Endothelial cell of umbilical vein (primary cell): ENCODE measurements around the gene ARMH3. TPM values are rescaled to one million over a fixed set of nuclear protein-coding genes. Genes with fewer than 3 reads are reported as not detected.

Experiments
- BruUV-seq: library from RNA; stranded (reverse); fragments of 400-500 nt; replicated peaks from 2 replicates; lab custom pipeline; 2021; lab: Mats Ljungman, UMichigan
- CTCF ChIA-PET: fragments of 300-600, 350-600 bp; sonication (Branson Sonifier 250); formaldehyde crosslinking; loops from one replicate; lab custom pipeline; 2021; ENCODE audit warnings: antibody characterized with exemption, inconsistent platforms; lab: Charles Lee
- POLR2A ChIA-PET: fragments of 300-600, 350-600 bp; sonication (Branson Sonifier 250); formaldehyde crosslinking; loops from one replicate; lab custom pipeline; 2021; ENCODE audit warnings: antibody characterized with exemption, inconsistent platforms; lab: Charles Lee
- DNase-seq: peaks from one replicate; pipeline ENCODE4 v3.0.0-alpha.2; 2011; ENCODE audit warnings: low read depth, low spot score
- FAIRE-seq: peaks from 2 replicates; lab custom pipeline; 2011; peaks lifted over from hg19 to GRCh38; lab: Jason Lieb, UNC
- H2AFZ ChIP-seq: 2 replicates; pipeline ENCODE4 v1.6.0; 2012; ENCODE audit warnings: low read depth, low read length, control low read depth, inconsistent platforms
- H3K27ac ChIP-seq: 2 replicates; pipeline ENCODE4 v1.5.1; 2011; ENCODE audit warnings: low read depth, mild to moderate bottlenecking, control low read depth, low read length, moderate library complexity; ENCODE audit not compliant: insufficient read depth
- H3K27me3 ChIP-seq, 2 experiments: 2 replicates each; pipeline versions ENCODE4 v1.6.0 to v1.6.1; 2011; ENCODE audit warnings: low read length in 2 of 2, mixed read lengths in 1 of 2; ENCODE audit not compliant: control insufficient read depth in 2 of 2, insufficient read depth in 2 of 2
- H3K36me3 ChIP-seq, 2 experiments: 2 replicates in 1 of 2; 3 replicates in 1 of 2; pipeline ENCODE4 v1.5.1; 2011; ENCODE audit warnings: low read length in 2 of 2, mild to moderate bottlenecking in 1 of 2, moderate library complexity in 1 of 2; ENCODE audit not compliant: control insufficient read depth in 2 of 2, insufficient read depth in 2 of 2; ENCODE audit errors: extremely low read depth in 1 of 2
- H3K4me1 ChIP-seq: 3 replicates; pipeline ENCODE4 v1.5.1; 2011; ENCODE audit warnings: mild to moderate bottlenecking, low read length; ENCODE audit not compliant: control insufficient read depth, insufficient read depth; ENCODE audit errors: extremely low read depth
- H3K4me2 ChIP-seq: 2 replicates; pipeline ENCODE4 v1.6.1; 2011; ENCODE audit warnings: low read length, control low read depth, mixed read lengths; ENCODE audit not compliant: insufficient read depth
- H3K4me3 ChIP-seq, 3 experiments: fragments of 200-600 bp in 1 of 3; sonication (generic), shearing (Covaris generic) in 1 of 3; replicated peaks in 1 of 3; 2 replicates each; pipeline ENCODE4 v1.5.1; 2011 to 2016; ENCODE audit warnings: control low read depth in 3 of 3, low read length in 3 of 3, mild to moderate bottlenecking in 2 of 3, inconsistent platforms in 1 of 3, low read depth in 1 of 3, moderate library complexity in 1 of 3; ENCODE audit not compliant: insufficient read depth in 1 of 3
- H3K79me2 ChIP-seq: 2 replicates; pipeline ENCODE4 v1.6.0; 2012; ENCODE audit warnings: low read length, inconsistent platforms; ENCODE audit not compliant: control insufficient read depth, insufficient read depth
- H3K9ac ChIP-seq: replicated peaks from 2 replicates; pipeline ENCODE3; 2011; ENCODE audit warnings: low read length, control low read depth; ENCODE audit not compliant: insufficient read depth; ENCODE audit errors: extremely low read depth
- H3K9me1 ChIP-seq: replicated peaks from 3 replicates; pipeline ENCODE4 v1.6.0; 2011; ENCODE audit warnings: mild to moderate bottlenecking, low read length; ENCODE audit not compliant: control insufficient read depth, insufficient read depth; ENCODE audit errors: extremely low read depth
- H3K9me3 ChIP-seq: replicated peaks from 2 replicates; pipeline ENCODE4 v1.5.1; 2012; ENCODE audit warnings: low read length, inconsistent platforms; ENCODE audit not compliant: control insufficient read depth, insufficient read depth
- H4K20me1 ChIP-seq: replicated peaks from 2 replicates; pipeline ENCODE3; 2011; ENCODE audit warnings: mild to moderate bottlenecking, low read length; ENCODE audit not compliant: control insufficient read depth, insufficient read depth; ENCODE audit errors: extremely low read depth
- CTCF ChIP-seq, 2 donors: IDR thresholded peaks; 1 replicate in 1 of 2; 2 replicates in 1 of 2; pipeline ENCODE4 v1.5.1; 2011; ENCODE audit warnings: low read length in 2 of 2, mild to moderate bottlenecking in 2 of 2, moderate library complexity in 2 of 2, control low read depth in 1 of 2, inconsistent platforms in 1 of 2, low read depth in 1 of 2; ENCODE audit not compliant: insufficient read depth in 1 of 2; ENCODE audit errors: extremely low read depth in 1 of 2
- FOS ChIP-seq: IDR thresholded peaks from 2 replicates; pipeline ENCODE4 v1.6.1; 2011; ENCODE audit warnings: mild to moderate bottlenecking, low read length, moderate library complexity, borderline replicate concordance; ENCODE audit not compliant: insufficient read depth
- GATA2 ChIP-seq: IDR thresholded peaks from 2 replicates; pipeline ENCODE4 v1.7.0; 2011; ENCODE audit warnings: low read depth, mild to moderate bottlenecking, moderate library complexity, mixed read lengths, low read length; ENCODE audit not compliant: insufficient read length, insufficient read depth
- JUN ChIP-seq: IDR thresholded peaks from 2 replicates; pipeline ENCODE4 v1.6.1; 2011; ENCODE audit warnings: borderline replicate concordance, low read depth; ENCODE audit not compliant: insufficient read length, insufficient read depth
- MYC ChIP-seq: IDR thresholded peaks from one replicate; pipeline ENCODE4 v1.6.1; 2011; ENCODE audit warnings: mild to moderate bottlenecking, low read depth, low read length
- POLR2AphosphoS5 ChIP-seq: IDR thresholded peaks from 2 replicates; pipeline ENCODE4 v1.6.1; 2012; ENCODE audit warnings: low read depth, mild to moderate bottlenecking, control low read depth, low read length, moderate library complexity; ENCODE audit not compliant: insufficient read depth
- dilution Hi-C: fragments of 300-500 bp; cut with MboI; formaldehyde crosslinking; loops from one replicate; pipeline ENCODE4 v1.15.0; 2019; ENCODE audit warnings: low sequenced_read_pairs; ENCODE audit not compliant: extremely low pct_ligation_motif_present
- intact Hi-C: fragments of 100-400 bp; cut with micrococcal nuclease; formaldehyde crosslinking; loops from one replicate; pipeline ENCODE4 v1.10.0; 2022
- polyA plus RNA-seq, 4 experiments: library from polyadenylated mRNA; depleted of rRNA in 3 of 4; stranded (reverse) in 3 of 4; unstranded in 1 of 4; fragments of >200 nt; gene quantifications; 2 replicates each; pipeline versions ENCODE4 v1.2.1 to v1.2.3, GENCODE V29; 2011 to 2012; ENCODE audit warnings: missing spikeins in 1 of 4
- total RNA-seq: library from RNA; stranded (reverse); gene quantifications from 2 replicates; pipeline ENCODE4 v1.2.3, GENCODE V29; 2021

ARMH3 gene
- total and polyA plus RNA-seq, 2 donors (not counting 3 experiments of a cell fraction or from before 2014, with no cell fraction given), result 13.1 to 17.6 TPM

- BruUV-seq, result no TSS peak
- Histone ChIP-seq H3K36me3 (no peaks in the 10 kb centered on the region), H3K4me1 (peaks cover 28% of the 10 kb centered on the region), H3K4me3 (no peak overlapping the region), H3K9ac (no peak overlapping the region), H3K4me2 (no peak overlapping the region), H4K20me1 (no peaks in the 10 kb centered on the region), H3K79me2 (no peaks in the 10 kb centered on the region), H3K9me3 (no peaks in the 10 kb centered on the region), H3K27ac (no peak overlapping the region), H2AFZ (no peak overlapping the region), H3K27me3 (no peaks in the 10 kb centered on the region), H3K9me1 (no peaks in the 10 kb centered on the region)
- FAIRE-seq (no peak), DNase-seq (no peak)
- CTCF ChIA-PET, result interaction anchor here (3.1 to 3.3 kb wide), 3 partner anchors 9 to 164 kb away, joined by 15 to 20 read pairs (median 19); no protein-coding TSS in a partner anchor
- dilution Hi-C loops (no loop called here), intact Hi-C loops (loop anchor here (5.0 kb wide), 1 partner anchor 91 kb away; no protein-coding TSS in a partner anchor)
- TF ChIP-seq FOS (no peak), JUN (no peak), CTCF (IDR thresholded peaks at IDR 0.05; ENCODE audit: extremely low read depth in 1 of 2, insufficient read depth in 1 of 2, low read depth in 1 of 2, low read length in 2 of 2) (no peak), GATA2 (no peak), MYC (no peak), POLR2AphosphoS5 (no peak)
- POLR2A ChIA-PET, result no interaction called here
These were observed 210.1 kb downstream of the ARMH3 start for GRCh38 chr10:101845893-101846292.
